Retina (tissue), 1 donor: Measurements from ENCODE around the gene RUFY2.
"Not testable (repeated sequence)": the region's sequence is repeated elsewhere in the genome, so short reads cannot be mapped to it uniquely, and the experiment has no call there.

Experiments used
- DNase-seq: peaks from one replicate; pipeline ENCODE4 v3.0.0-alpha.2; 2016

Gene RUFY2

GRCh38 chr10:68406815-68407548 is at the start of gene RUFY2:
TSS of gene RUFY2 (minus strand) at chr10:68407277. CDS start at chr10:68407189, 88 bp downstream.
- DNase-seq = peak; percentile 96

GRCh38 chr10:68449698-68450097 is 42.6 kb upstream of the RUFY2 start:
- DNase-seq = not testable (repeated sequence)

- no peak for DNase-seq
Observed at GRCh38 chr10:68446179-68446578, 39.1 kb upstream of the RUFY2 start.

GRCh38 chr10:68442971-68443370 is 35.9 kb upstream of the RUFY2 start:
- DNase-seq = no peak

- DNase-seq = no peak
Observed at GRCh38 chr10:68440898-68441297, 33.8 kb upstream of the RUFY2 start.

GRCh38 chr10:68435803-68436202 is 28.7 kb upstream of the RUFY2 start:
- DNase-seq = no peak

GRCh38 chr10:68434657-68435056 is 27.6 kb upstream of the RUFY2 start:
- no peak for DNase-seq

GRCh38 chr10:68428396-68429104 is 21.5 kb upstream of the RUFY2 start:
- no peak for DNase-seq

- DNase-seq = no peak
Observed at GRCh38 chr10:68424454-68425014, 17.5 kb upstream of the RUFY2 start.

GRCh38 chr10:68423522-68423921 is 16.4 kb upstream of the RUFY2 start:
- no peak for DNase-seq

- no peak for DNase-seq
Observed at GRCh38 chr10:68419376-68419775, 12.3 kb upstream of the RUFY2 start.

GRCh38 chr10:68408898-68409518 is 1.9 kb upstream of the RUFY2 start:
- DNase-seq = no peak

- DNase-seq = peak; percentile 89
Observed at GRCh38 chr10:68406111-68406814, 814 bp downstream of the RUFY2 start.

GRCh38 chr10:68403701-68404100 is 3.4 kb downstream of the RUFY2 start:
- no peak for DNase-seq

- no peak for DNase-seq
Observed at GRCh38 chr10:68402276-68402675, 4.8 kb downstream of the RUFY2 start.

GRCh38 chr10:68397005-68397404 is 10.1 kb downstream of the RUFY2 start:
- DNase-seq = no peak

- no peak for DNase-seq
Observed at GRCh38 chr10:68385740-68386139, 21.3 kb downstream of the RUFY2 start.

- DNase-seq = no peak
Observed at GRCh38 chr10:68371604-68372003, 35.5 kb downstream of the RUFY2 start.

GRCh38 chr10:68367121-68367520 is 40.0 kb downstream of the RUFY2 start:
- DNase-seq = no peak

- DNase-seq = no peak
Observed at GRCh38 chr10:68366600-68366999, 40.5 kb downstream of the RUFY2 start.

- DNase-seq = no peak
Observed at GRCh38 chr10:68365611-68366010, 41.5 kb downstream of the RUFY2 start.

- no peak for DNase-seq
Observed at GRCh38 chr10:68364101-68364886, 42.8 kb downstream of the RUFY2 start.
